GM18870 (cell line): ENCODE data around the gene FAH.

ENCODE experiments used
- ATAC-seq: cut with Tn5 transposase; IDR thresholded peaks from one replicate; pipeline ENCODE4 v1.9.1; 2021; ENCODE audit warnings: moderate library complexity; ENCODE audit not compliant: unreplicated experiment

FAH gene

DNA sequence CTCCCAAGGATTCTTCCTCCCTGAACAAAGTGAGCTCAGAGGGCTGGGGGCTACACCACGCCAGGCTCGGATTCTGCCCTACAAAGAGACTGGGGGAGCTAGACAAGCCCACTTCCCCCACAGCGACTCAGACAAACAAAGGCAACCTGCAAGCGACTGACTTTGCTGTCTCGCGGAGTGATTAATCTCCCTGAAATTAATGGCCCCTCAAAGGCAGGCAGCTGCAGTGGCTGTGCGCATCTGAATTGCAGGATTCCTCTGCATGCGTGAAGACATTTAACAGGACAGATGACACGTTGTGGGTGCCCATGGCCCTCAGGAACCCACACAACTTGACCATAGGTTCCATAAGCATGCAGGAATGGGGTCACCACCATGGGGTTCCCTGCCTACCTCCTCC is 80.8 kb downstream of the FAH start:
- no peak for ATAC-seq

DNA sequence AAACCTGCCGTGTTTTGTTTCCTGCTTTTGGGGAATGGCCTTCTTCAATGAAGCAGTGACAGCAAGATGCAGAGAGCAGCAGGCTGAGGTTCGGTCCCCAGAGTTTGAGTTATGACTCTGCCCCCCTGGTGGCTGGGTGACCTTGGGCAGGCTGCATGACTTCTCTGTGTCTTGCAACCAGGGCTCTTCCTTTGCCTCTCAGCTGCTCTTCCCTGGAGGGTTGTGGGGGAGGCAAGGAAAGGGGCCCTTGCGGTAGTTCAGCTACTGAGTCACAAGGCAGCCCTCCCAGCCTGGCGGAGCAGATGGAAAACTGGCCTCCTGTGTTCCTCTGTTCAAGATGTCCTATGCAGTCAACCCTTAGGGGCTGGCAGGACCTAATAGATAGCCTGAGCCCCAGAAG is 82.1 kb downstream of the FAH start:
- no peak for ATAC-seq
